Activated CD4-positive, alpha-beta memory T cell treated with anti-CD3 and anti-CD28 coated beads for 36 hours (primary cell): ENCODE data around the gene ABL2. TPM values are rescaled to one million over a fixed set of nuclear protein-coding genes. Genes with fewer than 3 reads are reported as not detected.
A peak's percentile ranks its signal among the peaks of the same experiment; 100 is the strongest.

Experiments
- CTCF ChIA-PET: fragments of 350-600 bp; sonication (Branson Sonifier 250); formaldehyde crosslinking; loops from one replicate; lab custom pipeline; 2021; ENCODE audit warnings: antibody characterized with exemption, inconsistent platforms; lab: Charles Lee
- POLR2A ChIA-PET: fragments of 350-600 bp; sonication (Branson Sonifier 250); formaldehyde crosslinking; loops from one replicate; lab custom pipeline; 2021; ENCODE audit warnings: antibody characterized with exemption; lab: Charles Lee
- DNase-seq: peaks from one replicate; pipeline ENCODE4 v3.0.0-alpha.2; 2020
- H3K27ac Mint-ChIP-seq: one replicate; pipeline ENCODE4 v1.8.0; 2021; ENCODE audit warnings: mixed read lengths
- H3K27me3 Mint-ChIP-seq: one replicate; pipeline ENCODE4 v1.8.0; 2021; ENCODE audit warnings: mixed read lengths
- H3K36me3 Mint-ChIP-seq: one replicate; pipeline ENCODE4 v1.8.0; 2021; ENCODE audit warnings: mixed read lengths
- H3K4me1 Mint-ChIP-seq: one replicate; pipeline ENCODE4 v1.8.0; 2021; ENCODE audit warnings: low read depth, mixed read lengths
- H3K4me3 Mint-ChIP-seq: one replicate; pipeline ENCODE4 v1.8.0; 2021; ENCODE audit warnings: mild to moderate bottlenecking, mixed read lengths
- H3K9me3 Mint-ChIP-seq: one replicate; pipeline ENCODE4 v1.8.0; 2021; ENCODE audit warnings: mixed read lengths
- intact Hi-C: fragments of 100-400 bp; cut with micrococcal nuclease; formaldehyde crosslinking; loops from one replicate; pipeline ENCODE4 v1.15.1; 2023
- total RNA-seq, 2 experiments: library from RNA; stranded (reverse); gene quantifications; one replicate each; pipeline ENCODE4 v1.2.3, GENCODE V29; 2021

The ABL2 gene
- total RNA-seq, 2 experiments from 2014 or later = 8.8 to 9.1 TPM

DNA sequence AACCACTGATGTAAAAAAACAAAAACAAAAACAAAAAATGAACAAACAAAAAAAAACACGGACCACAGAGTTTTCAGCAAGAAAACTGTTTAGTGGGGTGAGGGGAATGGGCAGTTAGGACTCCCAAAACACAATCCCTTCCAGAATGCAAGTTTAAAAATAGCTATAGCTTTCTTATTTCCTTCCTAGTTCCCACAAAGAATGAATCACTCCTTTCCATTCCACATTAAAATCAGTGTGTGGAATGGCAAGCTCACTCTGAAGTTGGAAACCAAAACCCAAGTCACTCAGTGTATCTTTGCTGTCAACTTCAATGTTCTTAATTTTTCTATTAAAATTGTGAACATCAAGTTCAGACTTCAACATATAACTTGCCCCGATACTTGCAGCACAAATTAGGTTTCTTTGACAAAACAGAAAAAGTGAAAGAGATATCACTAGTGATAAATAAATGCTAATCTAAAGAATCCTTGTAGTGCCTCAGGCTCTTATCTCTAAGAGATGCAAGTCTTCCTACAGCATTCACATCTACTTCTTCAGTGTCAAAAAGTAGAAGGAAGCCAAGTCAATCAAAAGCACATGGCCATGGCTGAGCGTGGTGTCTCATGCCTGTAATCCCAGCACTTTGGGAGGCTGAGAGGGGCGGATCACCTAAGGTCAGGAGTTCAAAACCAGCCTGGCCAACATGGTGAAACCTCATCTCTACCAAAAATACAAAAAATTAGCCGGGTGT is 102.1 kb downstream of the ABL2 start:
- intact Hi-C loops = loop anchor here (5.0 kb wide), 1 partner anchor 755 kb away; the partner anchor contains the start of gene TOR1AIP1
- Mint-ChIP-seq H3K9me3 (no peaks in the 10 kb centered on the region), H3K27me3 (no peaks in the 10 kb centered on the region), H3K36me3 (no peaks in the 10 kb centered on the region), H3K4me3 (no peak overlapping the region), H3K4me1 (peaks cover 24% of the 10 kb centered on the region), H3K27ac (no peak overlapping the region)
- DNase-seq = no peak
- ChIA-PET POLR2A (no interaction called here), CTCF (interaction anchor here (0.8 to 1.8 kb wide), 2 partner anchors 241 to 683 kb away, joined by 3 to 6 read pairs; no protein-coding TSS in a partner anchor)

DNA sequence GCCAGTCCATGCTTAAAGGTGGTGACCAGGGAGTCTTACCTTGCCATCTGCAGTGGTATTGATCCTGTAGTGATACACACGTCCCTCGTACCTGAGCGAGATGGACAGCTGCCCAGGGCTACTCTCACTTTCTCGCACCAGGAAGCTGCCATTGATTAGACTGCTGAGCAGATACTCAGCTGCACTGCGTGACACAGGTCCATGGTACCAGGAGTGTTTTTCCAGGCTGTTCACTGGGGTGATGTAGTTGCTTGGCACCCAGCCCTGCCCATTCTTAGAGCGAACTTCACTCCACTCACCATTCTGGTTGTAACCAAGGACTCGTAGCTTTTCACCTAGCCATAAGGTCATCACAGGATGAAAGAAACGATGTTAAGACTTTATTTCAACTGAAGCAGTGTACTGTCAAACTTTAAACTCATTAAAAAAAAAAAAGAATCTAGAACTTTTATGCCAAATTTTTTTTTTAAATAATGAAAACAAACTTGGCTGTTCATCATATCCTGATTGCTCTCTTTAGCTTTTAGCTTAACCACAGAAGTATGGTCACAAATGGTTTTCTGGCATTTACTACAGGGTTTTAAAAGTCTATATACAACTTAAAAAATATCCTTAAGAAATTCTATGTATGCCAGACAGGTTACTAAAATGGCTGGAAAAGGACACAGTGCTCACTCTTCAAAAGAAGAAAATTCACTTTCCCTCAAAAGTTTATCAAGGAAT is 103.0 kb downstream of the ABL2 start:
- Mint-ChIP-seq H3K36me3 (no peaks in the 10 kb centered on the region), H3K9me3 (no peaks in the 10 kb centered on the region), H3K4me1 (peaks cover 26% of the 10 kb centered on the region), H3K27ac (no peak overlapping the region), H3K4me3 (no peak overlapping the region), H3K27me3 (no peaks in the 10 kb centered on the region)
- intact Hi-C loops = loop anchor here (5.0 kb wide), 1 partner anchor 756 kb away; the partner anchor contains the start of gene TOR1AIP1
- POLR2A ChIA-PET = no interaction called here
- CTCF ChIA-PET = interaction anchor here (0.8 to 1.8 kb wide), 3 partner anchors 242 to 683 kb away, joined by 3 to 6 read pairs (median 3); no protein-coding TSS in a partner anchor
- DNase-seq = no peak

- DNase-seq = no peak
- Mint-ChIP-seq H3K9me3 (no peaks in the 10 kb centered on the region), H3K4me3 (no peak overlapping the region), H3K4me1 (peaks cover 25% of the 10 kb centered on the region), H3K36me3 (no peaks in the 10 kb centered on the region), H3K27ac (no peak overlapping the region), H3K27me3 (no peaks in the 10 kb centered on the region)
- POLR2A ChIA-PET = no interaction called here
- CTCF ChIA-PET = no interaction called here
- intact Hi-C loops = loop anchor here (5.0 kb wide), 1 partner anchor 757 kb away; the partner anchor contains the start of gene TOR1AIP1
Measured at GRCh38 chr1:179124873-179125272, 104.6 kb downstream of the ABL2 start.

DNA sequence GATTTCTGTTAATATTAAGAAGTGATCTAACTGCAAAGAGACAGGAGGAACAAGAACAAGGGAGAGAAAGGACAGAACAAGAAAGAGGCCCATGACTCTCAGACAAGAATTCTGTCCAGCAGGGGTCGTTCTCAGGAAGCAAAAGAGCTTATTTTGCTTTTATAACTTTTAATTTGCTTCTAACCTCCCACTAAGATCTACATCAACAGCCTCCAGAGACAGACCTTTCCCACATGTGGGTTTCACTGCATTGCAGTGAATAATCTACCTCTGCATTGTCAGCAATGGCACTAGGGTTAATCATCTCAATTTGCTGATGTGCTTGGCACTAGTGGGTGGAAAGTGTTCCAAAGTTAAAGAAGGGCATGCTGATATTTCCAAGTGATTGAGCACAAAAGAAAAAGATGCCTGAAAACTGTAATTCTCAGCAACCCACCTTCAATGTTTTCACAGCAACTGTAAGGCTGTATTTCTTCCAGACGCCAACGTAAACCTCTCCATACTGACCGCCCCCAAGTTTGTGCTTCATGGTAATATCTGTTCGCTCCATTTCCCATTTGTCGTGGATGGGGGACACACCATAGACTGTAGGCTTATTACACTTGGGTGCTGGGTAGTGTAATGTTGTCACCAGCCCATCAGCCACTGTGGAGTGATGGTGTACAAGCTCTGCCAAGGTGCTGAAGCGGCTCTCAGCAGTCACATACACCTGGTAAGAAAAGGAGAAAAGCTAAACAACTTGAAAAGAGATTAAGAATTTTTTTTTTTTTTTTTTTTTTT is 108.1 kb downstream of the ABL2 start:
- Mint-ChIP-seq H3K4me1 (peaks cover 7% of the 10 kb centered on the region), H3K4me3 (no peak overlapping the region), H3K27me3 (no peaks in the 10 kb centered on the region), H3K27ac (no peak overlapping the region), H3K36me3 (peaks cover 12% of the 10 kb centered on the region), H3K9me3 (no peaks in the 10 kb centered on the region)
- ChIA-PET POLR2A (no interaction called here), CTCF (interaction anchor here (0.6 to 4.7 kb wide), 18 partner anchors 8 to 248 kb away, joined by 3 to 61 read pairs (median 4); partner anchors contain the start of genes ABL2, SOAT1 and TOR3A)
- intact Hi-C loops = loop anchor here (1.0 kb wide), 4 partner anchors 73 to 248 kb away; no protein-coding TSS in a partner anchor
- DNase-seq = peak; percentile 49

DNA sequence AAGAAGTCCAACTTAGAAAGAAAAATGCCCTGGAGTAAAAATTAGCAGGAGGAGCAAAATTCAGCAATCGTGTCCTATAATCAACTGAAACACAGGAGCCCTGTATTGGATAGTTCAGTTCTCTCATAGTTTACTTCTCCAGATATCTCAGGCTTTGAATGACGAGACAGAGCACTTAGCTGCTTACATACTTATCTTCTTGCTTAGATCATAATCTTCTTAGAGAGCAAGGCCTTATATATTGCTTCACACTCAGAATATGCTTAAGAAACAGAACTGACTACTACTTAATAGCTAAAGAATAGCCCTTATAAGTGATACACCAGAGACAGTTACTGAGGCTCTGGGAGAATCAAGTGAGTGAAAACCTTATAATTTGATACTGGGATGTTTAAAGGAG is 108.7 kb downstream of the ABL2 start:
- H3K4me3 Mint-ChIP-seq = no peak overlapping the region
- H3K9me3 Mint-ChIP-seq = no peaks in the 10 kb centered on the region
- intact Hi-C loops = loop anchor here (1.0 kb wide), 4 partner anchors 74 to 249 kb away; no protein-coding TSS in a partner anchor
- no peak overlapping the region for H3K27ac Mint-ChIP-seq
- DNase-seq = no peak
- H3K27me3 Mint-ChIP-seq = no peaks in the 10 kb centered on the region
- ChIA-PET POLR2A (interaction anchor here (0.9 kb wide), 1 partner anchor 246 kb away, joined by 3 read pairs; no protein-coding TSS in a partner anchor), CTCF (interaction anchor here (0.6 to 4.7 kb wide), 20 partner anchors 8 to 249 kb away, joined by 3 to 61 read pairs (median 4); partner anchors contain the start of genes ABL2, SOAT1 and TOR3A)
- peaks cover 12% of the 10 kb centered on the region for H3K36me3 Mint-ChIP-seq
- peaks cover 7% of the 10 kb centered on the region for H3K4me1 Mint-ChIP-seq

GRCh38 chr1:179119513-179119912 is 110.0 kb downstream of the ABL2 start:
- Mint-ChIP-seq H3K27me3 (no peaks in the 10 kb centered on the region), H3K4me1 (peaks cover 7% of the 10 kb centered on the region), H3K4me3 (no peak overlapping the region), H3K9me3 (no peaks in the 10 kb centered on the region), H3K36me3 (peaks cover 13% of the 10 kb centered on the region), H3K27ac (no peak overlapping the region)
- CTCF ChIA-PET = interaction anchor here (1.0 to 4.7 kb wide), 4 partner anchors 10 to 250 kb away, joined by 4 to 61 read pairs (median 4); no protein-coding TSS in a partner anchor
- intact Hi-C loops = no loop called here
- DNase-seq = no peak
- POLR2A ChIA-PET = no interaction called here

DNA sequence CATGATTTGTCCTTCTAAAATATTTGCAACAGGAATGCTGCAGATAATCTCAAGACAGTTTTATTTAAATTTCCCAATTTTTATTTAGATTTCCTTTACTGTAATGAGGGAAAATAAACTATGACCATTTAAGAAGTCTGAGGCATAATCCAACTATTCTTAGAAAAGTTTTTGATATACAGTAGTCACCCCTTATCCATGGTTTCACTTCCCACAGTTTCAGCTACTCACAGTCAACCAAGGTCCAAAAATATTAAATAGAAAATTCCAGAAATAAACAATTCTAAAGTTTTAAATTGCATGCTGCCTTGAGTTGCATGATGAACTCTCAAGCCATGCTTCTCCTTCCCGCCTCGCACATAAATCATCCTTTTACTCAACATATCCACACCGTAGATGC is 114.3 kb downstream of the ABL2 start:
- no peaks in the 10 kb centered on the region for H3K4me1 Mint-ChIP-seq
- CTCF ChIA-PET = no interaction called here
- POLR2A ChIA-PET = no interaction called here
- no peak overlapping the region for H3K27ac Mint-ChIP-seq
- intact Hi-C loops = no loop called here
- no peaks in the 10 kb centered on the region for H3K9me3 Mint-ChIP-seq
- H3K27me3 Mint-ChIP-seq = no peaks in the 10 kb centered on the region
- peaks cover 24% of the 10 kb centered on the region for H3K36me3 Mint-ChIP-seq
- H3K4me3 Mint-ChIP-seq = no peak overlapping the region
- DNase-seq = no peak

DNA sequence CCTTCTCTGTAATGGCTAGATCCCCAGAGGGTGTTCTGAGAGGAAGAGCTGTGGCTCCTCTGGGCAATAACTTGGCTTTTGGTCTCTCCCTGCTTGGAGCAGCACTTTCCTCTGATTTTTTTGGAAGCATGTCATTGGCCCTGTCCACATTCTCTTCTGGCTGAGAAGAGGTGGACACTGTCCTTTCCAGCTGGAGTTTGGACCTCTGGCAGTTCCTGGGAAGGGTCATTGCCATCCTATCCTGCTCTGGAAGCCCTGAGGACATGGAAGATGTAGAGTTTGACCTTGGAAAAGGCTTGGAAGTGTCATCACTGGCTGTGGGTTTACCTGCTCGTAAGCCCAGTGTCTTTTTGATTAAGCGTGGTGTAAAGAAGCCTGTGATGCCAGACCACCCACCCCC is 120.8 kb downstream of the ABL2 start:
- no peaks in the 10 kb centered on the region for H3K9me3 Mint-ChIP-seq
- H3K27me3 Mint-ChIP-seq = no peaks in the 10 kb centered on the region
- no peak for DNase-seq
- peaks cover 18% of the 10 kb centered on the region for H3K36me3 Mint-ChIP-seq
- H3K4me3 Mint-ChIP-seq = no peak overlapping the region
- no peak overlapping the region for H3K27ac Mint-ChIP-seq
- ChIA-PET POLR2A (interaction anchor here (0.8 kb wide), 1 partner anchor 16 kb away, joined by 3 read pairs; no protein-coding TSS in a partner anchor), CTCF (no interaction called here)
- intact Hi-C loops = no loop called here
- H3K4me1 Mint-ChIP-seq = no peaks in the 10 kb centered on the region

- DNase-seq = no peak
- Mint-ChIP-seq H3K4me1 (no peaks in the 10 kb centered on the region), H3K27me3 (no peaks in the 10 kb centered on the region), H3K4me3 (no peak overlapping the region), H3K9me3 (no peaks in the 10 kb centered on the region), H3K27ac (no peak overlapping the region), H3K36me3 (peaks cover 18% of the 10 kb centered on the region)
- POLR2A ChIA-PET = interaction anchor here (0.8 kb wide), 1 partner anchor 15 kb away, joined by 3 read pairs; no protein-coding TSS in a partner anchor
- CTCF ChIA-PET = no interaction called here
- intact Hi-C loops = no loop called here
Measured at GRCh38 chr1:179107706-179108629, 121.5 kb downstream of the ABL2 start.

DNA sequence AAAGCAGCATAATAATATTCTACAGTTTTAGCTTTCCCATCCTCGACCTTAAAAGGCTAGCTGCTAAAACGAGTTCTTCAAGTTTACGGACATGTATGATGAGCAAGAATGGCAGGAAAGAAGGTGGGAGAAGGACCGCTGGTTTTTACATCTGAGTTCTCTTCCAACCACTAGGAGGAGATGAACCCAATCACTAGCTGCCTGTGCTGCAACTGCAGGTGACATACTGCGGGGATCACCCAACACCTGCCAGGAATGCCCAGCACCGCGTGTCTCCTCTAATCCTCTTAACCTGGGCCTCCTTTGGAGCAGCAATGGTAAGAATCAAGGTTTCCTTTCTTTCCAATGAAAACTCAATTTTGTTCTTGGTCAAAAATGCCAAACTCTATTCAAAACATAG is 124.1 kb downstream of the ABL2 start:
- Mint-ChIP-seq H3K36me3 (peaks cover 12% of the 10 kb centered on the region), H3K27me3 (no peaks in the 10 kb centered on the region), H3K9me3 (no peaks in the 10 kb centered on the region), H3K4me1 (no peaks in the 10 kb centered on the region), H3K4me3 (no peak overlapping the region), H3K27ac (no peak overlapping the region)
- intact Hi-C loops = no loop called here
- ChIA-PET CTCF (interaction anchor here (0.5 to 1.5 kb wide), 5 partner anchors 13 to 264 kb away, joined by 3 to 5 read pairs (median 3); partner anchors contain the start of gene SOAT1), POLR2A (no interaction called here)
- no peak for DNase-seq
